HG02943 (cell line): ENCODE results near the gene SVIL.

Source experiments
- ATAC-seq: cut with Tn5 transposase; IDR thresholded peaks from one replicate; pipeline ENCODE4 v1.9.1; 2021; ENCODE audit warnings: mild to moderate bottlenecking, low read depth, moderate library complexity; ENCODE audit not compliant: unreplicated experiment

SVIL gene, protein sequence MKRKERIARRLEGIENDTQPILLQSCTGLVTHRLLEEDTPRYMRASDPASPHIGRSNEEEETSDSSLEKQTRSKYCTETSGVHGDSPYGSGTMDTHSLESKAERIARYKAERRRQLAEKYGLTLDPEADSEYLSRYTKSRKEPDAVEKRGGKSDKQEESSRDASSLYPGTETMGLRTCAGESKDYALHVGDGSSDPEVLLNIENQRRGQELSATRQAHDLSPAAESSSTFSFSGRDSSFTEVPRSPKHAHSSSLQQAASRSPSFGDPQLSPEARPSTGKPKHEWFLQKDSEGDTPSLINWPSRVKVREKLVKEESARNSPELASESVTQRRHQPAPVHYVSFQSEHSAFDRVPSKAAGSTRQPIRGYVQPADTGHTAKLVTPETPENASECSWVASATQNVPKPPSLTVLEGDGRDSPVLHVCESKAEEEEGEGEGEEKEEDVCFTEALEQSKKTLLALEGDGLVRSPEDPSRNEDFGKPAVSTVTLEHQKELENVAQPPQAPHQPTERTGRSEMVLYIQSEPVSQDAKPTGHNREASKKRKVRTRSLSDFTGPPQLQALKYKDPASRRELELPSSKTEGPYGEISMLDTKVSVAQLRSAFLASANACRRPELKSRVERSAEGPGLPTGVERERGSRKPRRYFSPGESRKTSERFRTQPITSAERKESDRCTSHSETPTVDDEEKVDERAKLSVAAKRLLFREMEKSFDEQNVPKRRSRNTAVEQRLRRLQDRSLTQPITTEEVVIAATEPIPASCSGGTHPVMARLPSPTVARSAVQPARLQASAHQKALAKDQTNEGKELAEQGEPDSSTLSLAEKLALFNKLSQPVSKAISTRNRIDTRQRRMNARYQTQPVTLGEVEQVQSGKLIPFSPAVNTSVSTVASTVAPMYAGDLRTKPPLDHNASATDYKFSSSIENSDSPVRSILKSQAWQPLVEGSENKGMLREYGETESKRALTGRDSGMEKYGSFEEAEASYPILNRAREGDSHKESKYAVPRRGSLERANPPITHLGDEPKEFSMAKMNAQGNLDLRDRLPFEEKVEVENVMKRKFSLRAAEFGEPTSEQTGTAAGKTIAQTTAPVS (N-terminal part only)

GRCh38 chr10:29634764-29635625 lies at the start of gene SVIL:
TSS of gene SVIL (minus strand) at chr10:29634971. CDS start at chr10:29555058, 79,913 bp downstream.
- no peak for ATAC-seq

- no peak for ATAC-seq
These were observed 47.1 kb upstream of the SVIL start for GRCh38 chr10:29681676-29682448.

- ATAC-seq, result no peak
These were observed 45.3 kb upstream of the SVIL start for GRCh38 chr10:29680091-29680490.

GRCh38 chr10:29676732-29677131 lies 42.0 kb upstream of the SVIL start:
- ATAC-seq, result no peak

DNA sequence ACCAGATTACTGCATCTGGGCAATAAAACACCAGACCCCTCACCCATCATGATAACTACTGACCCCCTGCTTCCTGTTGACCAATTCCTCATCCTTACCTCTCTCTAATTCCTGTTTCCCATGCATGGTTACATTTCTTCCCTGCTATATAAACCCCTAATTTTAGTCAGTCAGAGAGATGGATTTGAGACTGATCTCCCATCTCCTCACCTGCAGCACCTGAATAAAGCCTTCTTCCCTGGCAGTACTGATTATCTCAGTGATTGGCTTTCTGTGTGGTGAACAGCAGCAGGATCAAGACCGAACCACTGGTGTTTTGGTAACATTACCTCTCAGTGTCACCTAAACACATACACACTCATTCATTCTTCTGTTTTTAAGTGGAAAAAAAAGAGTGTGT lies 41.2 kb upstream of the SVIL start:
- no peak for ATAC-seq

GRCh38 chr10:29671968-29672367 lies 37.2 kb upstream of the SVIL start:
- ATAC-seq, result no peak

DNA sequence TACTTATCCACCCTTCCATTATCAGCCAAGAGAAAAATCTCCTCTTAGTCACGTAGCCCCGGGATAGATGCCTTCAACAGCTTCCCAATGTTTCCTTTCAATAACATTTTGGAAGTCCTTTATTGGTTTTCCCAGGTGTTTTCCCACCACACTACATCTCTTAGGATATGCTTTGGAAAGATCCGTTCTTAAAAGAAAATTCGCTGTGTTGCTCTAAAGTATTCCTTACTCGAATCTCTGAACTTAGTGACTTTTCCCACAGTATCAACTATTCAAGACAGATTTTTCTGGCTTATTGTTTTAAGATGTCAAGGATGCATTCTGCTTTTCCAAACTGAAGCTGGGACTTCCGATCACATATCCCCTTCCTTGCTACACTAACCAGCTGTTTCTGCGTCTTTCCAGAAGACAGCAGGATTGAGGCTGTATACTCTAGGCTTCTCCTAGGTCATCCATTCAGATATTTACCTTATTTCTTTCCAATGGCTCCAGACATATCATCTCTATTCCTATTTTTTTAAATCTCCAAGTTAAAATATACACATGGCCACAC lies 36.5 kb upstream of the SVIL start:
- no peak for ATAC-seq

DNA sequence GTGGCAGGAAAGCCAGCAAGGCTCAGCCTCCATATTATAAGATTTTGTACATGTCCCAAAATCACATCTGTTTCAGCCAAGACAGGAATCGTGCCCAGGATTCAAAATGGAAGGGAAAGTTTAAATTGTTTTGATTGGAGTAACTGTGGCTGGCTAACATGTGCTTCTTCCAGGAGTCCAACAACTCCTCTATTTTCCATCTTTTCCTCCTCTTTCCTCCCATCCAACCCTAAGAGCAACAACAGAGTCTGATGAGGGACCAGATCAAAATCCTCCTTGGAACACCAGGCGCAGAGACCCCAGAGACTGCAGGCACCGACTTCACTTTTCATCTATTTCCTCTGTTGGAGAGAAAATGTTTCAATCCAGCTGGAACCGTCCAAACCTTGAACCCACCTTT lies 36.0 kb upstream of the SVIL start:
- no peak for ATAC-seq

DNA sequence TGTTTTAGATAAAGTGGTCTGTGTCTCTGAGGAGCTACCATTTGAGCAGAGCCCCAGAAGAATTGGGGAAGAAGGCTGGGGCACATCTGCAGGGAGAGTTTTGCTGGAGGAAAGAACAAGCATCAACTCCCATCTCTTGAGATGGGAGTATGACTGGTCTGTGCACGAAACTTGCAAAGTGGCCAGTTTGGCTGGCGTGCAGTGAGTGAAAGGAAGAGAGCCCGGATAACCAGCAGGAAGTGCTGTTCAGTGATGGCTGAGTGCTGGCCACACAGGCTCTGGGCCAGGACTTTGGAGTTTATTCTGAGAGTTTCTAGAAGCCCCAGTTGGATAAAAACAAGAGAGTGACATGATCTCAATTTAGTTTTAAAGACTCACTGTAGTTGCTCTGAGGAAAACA lies 34.4 kb upstream of the SVIL start:
- ATAC-seq, result no peak

GRCh38 chr10:29668628-29669027 lies 33.9 kb upstream of the SVIL start:
- ATAC-seq, result no peak

GRCh38 chr10:29667191-29667590 lies 32.4 kb upstream of the SVIL start:
- ATAC-seq, result no peak

DNA sequence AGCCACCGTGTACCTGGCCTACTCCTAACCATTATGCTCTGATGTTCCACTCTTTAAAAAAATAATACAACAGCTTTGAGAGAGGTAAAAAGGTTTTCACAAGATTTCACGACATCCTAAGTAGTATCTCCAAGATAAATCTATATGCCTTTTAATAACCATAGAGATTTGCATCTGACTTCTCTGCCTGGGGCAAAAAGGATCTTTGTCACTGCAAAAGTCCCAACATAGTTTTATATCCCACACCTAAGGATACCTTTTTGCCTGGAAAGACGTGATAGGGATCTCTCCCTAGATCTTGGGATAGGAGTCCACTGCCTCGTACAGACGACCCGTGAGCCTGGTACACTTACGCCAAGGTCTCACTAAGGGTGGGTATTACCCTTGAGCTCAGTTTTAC lies 31.4 kb upstream of the SVIL start:
- ATAC-seq, result no peak

- no peak for ATAC-seq
These were observed 28.9 kb upstream of the SVIL start for GRCh38 chr10:29663718-29664117.

- peak; percentile 94 for ATAC-seq
These were observed 24.5 kb upstream of the SVIL start for GRCh38 chr10:29658984-29659965.

GRCh38 chr10:29657719-29658274 lies 23.0 kb upstream of the SVIL start:
- ATAC-seq, result no peak

- no peak for ATAC-seq
These were observed 21.8 kb upstream of the SVIL start for GRCh38 chr10:29656451-29656992.

DNA sequence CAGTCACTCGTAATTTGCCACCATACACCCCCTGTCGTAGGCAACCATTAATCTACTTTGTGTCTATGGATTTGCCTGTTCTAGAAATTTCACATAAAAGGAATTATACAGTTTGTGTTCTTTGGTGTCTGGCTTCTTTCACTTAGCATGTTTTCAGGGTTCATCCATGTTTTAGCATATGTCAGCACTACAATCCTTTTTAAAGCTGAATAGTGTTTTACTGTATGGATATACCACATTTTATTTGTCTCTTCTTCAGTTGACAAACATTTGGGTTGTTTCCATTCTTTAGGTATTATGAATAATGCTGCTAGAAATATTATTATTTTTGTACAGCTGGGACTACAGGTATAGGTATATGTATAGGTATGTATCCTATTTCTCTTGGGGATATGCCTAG lies 17.4 kb upstream of the SVIL start:
- ATAC-seq, result no peak
